Activated naive CD8-positive, alpha-beta T cell treated with anti-CD3 and anti-CD28 coated beads for 36 hours (primary cell): ENCODE data around the gene TTF1. TPM values are rescaled to one million over a fixed set of nuclear protein-coding genes. Genes with fewer than 3 reads are reported as not detected.

Source experiments
- total RNA-seq, 2 experiments: library from RNA; stranded (reverse); gene quantifications; one replicate each; pipeline ENCODE4 v1.2.3, GENCODE V29; 2021

The TTF1 gene
- total RNA-seq, 2 experiments from 2014 or later: 41.5 to 42.2 TPM

Other genes starting within 250 kb of the TTF1 start
- gene NTNG2, start 244.8 kb downstream of the TTF1 start, total RNA-seq: 1 to 10 TPM; 1.2 to 1.6 TPM
- 10 to 100 TPM; 34.8 to 34.9 TPM for gene SETX, start 51.9 kb downstream of the TTF1 start, total RNA-seq
- not detected for gene CFAP77, start 3.4 kb upstream of the TTF1 start, total RNA-seq
- gene BARHL1, start 175.8 kb upstream of the TTF1 start, total RNA-seq: not detected